ENCODE measurements around the gene STRN4.
"Not testable (repeated sequence)": the region's sequence is repeated elsewhere in the genome, so short reads cannot be mapped to it uniquely, and the experiment has no call there.

Gene STRN4

DNA sequence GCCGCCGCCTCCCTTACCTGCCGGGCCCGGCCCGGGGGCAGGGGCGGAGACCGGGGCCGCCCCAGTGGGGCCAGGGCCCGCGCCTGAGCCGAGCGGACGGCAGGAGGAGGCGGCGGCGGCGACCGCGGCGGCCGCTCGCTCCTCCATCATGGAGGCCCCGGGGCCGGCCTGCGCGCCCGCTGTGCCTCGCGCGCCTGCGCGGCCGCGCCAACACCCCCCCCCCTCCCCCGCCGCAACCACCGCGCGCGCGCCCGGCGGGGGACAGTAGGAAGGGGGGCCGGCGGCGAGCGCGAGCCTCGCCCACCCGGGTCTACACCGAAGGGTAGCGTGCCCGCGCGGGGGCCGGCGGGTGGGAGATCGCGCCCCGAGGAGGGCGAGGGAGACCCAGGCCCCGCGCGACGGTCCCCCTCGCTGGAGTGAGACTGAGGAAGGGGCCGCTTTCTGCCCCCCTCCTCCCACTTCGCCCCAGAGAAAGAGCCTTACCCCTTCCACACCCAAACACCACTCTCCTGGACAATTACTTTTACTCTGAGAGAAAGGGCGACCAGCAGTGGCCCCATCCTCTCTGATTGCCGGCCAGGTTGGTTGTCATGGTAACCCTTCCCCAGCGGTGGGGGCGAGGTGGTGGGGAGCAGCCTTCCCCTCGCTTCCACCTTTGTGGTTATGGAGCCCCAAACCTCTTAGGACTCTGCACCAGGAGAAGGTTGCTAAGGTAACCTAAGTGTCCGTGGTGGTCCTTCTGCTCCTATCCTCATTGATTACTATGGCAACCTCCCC is at the start of gene STRN4:
STRN4 (minus strand) TSS at position 170 of the 777 bp plus-strand sequence; CDS start at position 150, 20 bp downstream.
- DNase-seq = peak; percentile 64

DNA sequence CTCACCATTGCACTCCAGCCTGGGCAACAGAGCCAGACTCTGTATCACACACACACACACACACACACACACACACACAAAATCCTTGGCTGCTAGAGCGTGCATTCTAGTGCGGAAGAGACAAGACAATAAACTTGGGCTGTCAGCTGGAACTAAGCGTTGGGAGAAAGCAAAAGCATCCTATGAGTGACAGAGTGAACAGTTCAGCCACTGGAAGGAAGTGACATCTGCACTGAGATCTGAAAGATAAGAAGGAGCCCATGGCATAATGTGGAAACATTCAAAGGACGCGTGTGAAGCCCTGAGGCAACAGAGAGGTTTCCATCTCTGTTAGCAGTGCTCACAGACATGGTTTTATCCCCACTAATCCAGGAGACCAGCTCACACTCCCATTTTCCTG is 45.7 kb upstream of the STRN4 start:
- no peak for DNase-seq

DNA sequence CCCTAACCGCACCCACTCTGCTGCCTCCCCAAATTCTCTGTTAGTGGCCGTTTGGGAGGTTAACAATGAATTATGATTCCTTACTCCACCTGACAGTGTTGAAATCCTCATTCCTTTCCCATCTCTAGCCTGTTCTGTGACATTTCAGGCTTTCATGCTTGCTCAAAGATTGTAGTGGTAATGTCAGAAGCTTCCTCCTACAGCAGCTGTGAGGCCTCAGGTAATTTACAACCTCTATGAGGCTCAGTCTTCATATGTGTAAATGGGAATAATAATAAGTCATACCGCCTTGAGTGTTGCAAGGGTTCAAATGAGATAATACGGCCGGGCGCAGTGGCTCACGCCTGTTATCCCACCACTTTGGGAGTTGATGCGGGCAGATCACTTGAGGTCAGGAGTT is 43.1 kb upstream of the STRN4 start:
- no peak for DNase-seq

GRCh38 chr19:46788968-46789338 is 42.7 kb upstream of the STRN4 start:
- DNase-seq = no peak

DNA sequence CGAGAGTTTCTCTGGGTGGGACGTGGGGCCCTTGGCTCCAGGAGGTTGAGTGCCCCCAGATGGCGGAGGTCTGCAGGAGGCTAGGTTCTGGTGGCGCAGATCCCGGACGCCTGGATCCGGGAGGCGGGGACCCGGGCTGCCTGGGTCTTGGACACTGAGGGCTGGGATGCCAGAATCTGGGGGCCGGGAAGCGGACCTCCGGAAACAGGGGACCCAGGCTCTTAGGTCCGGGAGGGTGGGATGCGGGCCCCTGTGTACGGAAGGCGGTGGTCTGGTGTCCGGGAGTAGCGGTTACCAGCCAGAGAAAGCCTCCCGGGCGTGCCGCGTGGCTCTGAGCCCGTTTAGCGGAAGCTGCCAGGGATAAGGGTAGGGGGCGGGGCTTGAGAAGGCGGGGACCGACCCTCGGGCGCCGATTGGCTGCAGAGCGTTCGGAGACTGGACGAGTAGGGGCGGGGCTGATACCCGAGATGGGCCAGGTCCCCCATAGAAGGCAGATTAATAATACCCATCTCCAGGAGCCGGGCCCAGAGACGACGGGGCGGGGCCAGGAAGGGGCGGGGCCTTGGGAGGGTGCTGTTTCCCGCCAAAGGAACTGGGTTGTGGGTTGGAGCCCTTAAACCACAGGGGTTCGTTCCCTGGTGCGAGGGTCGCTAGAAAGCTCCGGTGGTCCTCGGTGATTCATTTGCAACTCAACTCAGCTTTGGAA is 42.2 kb upstream of the STRN4 start, which contains the start of gene SLC1A5:
SLC1A5 (minus strand) TSS at position 333 of the 706 bp plus-strand sequence. CDS start 629 bp downstream, outside the sequence.
- DNase-seq = peak; percentile 99

DNA sequence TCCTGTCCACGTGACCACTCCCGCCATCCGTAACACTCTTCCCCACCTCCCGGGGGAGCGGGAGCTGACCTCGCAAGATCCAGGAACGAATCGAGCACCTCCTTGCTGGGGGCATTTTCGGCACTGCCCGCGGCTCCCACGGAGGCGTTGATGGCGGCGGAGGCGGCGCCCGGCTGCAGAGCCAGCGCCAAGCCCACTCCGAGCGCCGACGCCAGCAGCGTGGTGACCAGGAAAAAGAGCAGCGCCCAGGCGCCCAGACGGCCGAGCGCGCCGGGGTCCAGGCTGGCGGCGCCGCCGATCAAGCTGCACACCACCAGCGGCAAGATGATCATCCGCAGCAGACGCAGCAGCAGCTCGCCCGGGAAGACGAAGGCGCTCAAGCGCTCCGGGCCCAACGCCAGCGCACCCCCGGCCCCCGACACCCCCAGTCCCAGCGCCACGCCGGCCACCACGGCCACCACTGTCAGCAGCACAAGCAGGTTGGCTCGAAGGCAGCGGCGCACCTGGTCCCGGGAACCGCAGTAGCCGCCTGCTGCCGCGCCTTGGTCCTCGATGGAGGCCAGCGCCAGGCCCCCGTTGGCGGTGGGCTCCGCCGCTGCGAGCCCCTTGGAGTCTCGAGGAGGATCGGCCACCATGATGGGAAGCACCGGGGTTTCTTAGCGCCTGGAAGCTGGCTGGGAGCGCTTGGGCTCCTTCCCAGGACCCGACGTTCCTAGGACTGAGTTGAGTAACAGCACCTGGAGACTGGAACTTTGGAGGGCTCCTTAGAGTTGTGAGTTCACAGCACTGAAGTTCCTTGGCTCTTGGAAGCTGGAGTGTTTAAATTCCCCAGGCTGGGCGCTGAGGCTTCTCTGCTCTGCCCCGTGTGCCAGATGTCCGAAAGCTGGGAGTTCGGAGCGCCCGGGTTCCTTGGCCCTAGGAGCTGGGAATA is 41.3 kb upstream of the STRN4 start:
- peak; percentile 47 for DNase-seq

DNA sequence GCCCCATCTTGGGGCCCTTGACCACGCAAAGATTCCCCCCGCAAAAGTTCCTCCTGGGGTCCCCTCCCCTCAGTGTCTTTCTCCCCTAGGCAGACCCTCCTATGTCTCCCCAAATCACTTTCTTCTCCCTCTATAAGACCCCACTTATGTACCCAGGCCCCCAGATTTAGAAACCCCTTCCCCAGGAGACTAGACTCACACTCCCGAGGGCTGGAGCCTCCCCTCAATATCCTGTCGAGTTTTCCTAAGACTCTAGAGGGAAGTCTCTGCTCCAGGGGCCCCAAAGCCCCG is 40.7 kb upstream of the STRN4 start:
- DNase-seq = no peak

GRCh38 chr19:46786236-46787039 is 40.2 kb upstream of the STRN4 start:
- DNase-seq = peak; percentile 82

GRCh38 chr19:46785980-46786235 is 39.7 kb upstream of the STRN4 start:
- no peak for DNase-seq

- no peak for DNase-seq
Measured at GRCh38 chr19:46785054-46785979, 39.1 kb upstream of the STRN4 start.

GRCh38 chr19:46784262-46785053 is 38.2 kb upstream of the STRN4 start:
- DNase-seq = peak; percentile 73

GRCh38 chr19:46783670-46784069 is 37.4 kb upstream of the STRN4 start:
- DNase-seq = no peak

GRCh38 chr19:46782355-46783019 is 36.2 kb upstream of the STRN4 start:
- DNase-seq = no peak

- not testable (repeated sequence) for DNase-seq
Measured at GRCh38 chr19:46777956-46778645, 31.9 kb upstream of the STRN4 start.

DNA sequence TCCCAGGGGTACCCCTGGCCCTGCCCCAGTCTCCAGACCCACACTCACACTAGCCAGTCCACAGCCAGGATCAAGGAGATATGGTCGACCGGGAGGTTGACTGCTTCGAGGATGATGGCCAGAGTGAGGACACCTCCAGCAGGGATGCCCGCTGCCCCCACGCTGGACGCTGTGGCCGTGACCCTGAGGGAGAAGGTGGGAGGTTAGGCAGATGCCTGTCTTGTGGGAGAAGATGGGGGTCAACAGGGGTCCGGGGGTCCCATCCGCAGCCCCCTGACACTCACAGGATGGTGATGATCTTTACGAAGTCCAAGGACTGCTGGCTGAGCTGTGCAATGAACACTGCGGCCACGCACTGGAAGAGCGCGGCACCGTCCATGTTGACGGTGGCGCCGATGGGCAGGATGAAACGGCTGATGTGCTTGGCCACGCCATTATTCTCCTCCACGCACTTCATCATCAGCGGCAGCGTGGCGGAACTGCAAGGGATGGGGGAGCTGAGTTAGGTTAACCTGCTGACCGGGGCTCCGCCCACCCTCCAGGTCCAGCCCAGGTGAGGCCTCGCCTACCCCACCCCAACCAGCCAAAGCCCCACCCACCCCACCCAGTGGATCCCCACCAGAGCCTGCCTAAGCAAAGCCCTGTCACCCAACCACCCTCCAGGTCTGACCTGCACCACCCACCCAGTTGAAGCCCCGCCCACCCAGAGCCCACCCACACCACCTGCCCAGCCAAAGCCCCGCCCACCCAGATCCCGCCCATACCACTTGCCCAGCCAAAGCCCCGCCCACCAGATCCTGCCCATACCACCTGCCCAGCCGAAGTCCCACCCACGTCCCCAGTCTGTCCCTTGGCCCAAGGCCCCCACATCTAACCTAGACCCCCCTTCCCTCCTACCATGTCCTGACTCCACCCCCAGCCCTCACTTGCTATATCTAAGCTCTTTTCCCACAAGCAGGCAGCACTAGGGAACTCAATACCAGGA is 31.0 kb upstream of the STRN4 start:
- no peak for DNase-seq

GRCh38 chr19:46775642-46776258 is 29.5 kb upstream of the STRN4 start:
- no peak for DNase-seq

- no peak for DNase-seq
Measured at GRCh38 chr19:46773018-46773399, 26.8 kb upstream of the STRN4 start.
